Measurements from ENCODE around the gene ASCC2. TPM values are rescaled to one million over a fixed set of nuclear protein-coding genes. Genes with fewer than 3 reads are reported as not detected.

The ASCC2 gene
- total RNA-seq, 1 experiment from 2014 or later: 43.3 TPM

DNA sequence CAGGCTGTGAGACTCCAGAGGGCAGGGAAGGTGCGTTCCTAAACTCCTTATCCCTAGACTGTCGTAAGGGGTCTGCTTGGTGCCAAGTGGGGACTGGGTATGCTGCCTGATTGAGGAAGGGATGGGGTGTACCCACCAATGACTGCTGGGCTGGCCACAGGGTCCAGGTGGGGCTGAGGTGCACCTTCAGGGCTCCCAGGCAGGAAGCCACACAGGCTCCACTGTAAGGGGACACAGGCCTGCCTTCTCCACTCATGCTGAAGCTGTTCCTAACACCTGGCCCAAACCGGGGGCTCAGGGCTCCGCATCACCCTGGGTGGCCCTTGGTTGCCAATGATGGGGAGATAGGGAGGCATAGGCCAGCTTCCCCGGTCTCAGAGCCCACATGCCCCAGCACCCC lies 97.9 kb downstream of the ASCC2 start:
- no peak overlapping the region for H3K27ac ChIP-seq
- no TSS peak for BruUV-seq (replicated peaks)
- DNase-seq: no peak
- H3F3A ChIP-seq (ENCODE audit: insufficient read depth, low read depth): no peaks in the 10 kb centered on the region
- no peaks in the 10 kb centered on the region for H3K9me3 ChIP-seq (ENCODE audit: insufficient read depth, low read depth)
- no peaks in the 10 kb centered on the region for H3K79me2 ChIP-seq (ENCODE audit: low read depth)
- no peak overlapping the region for H3K4me2 ChIP-seq
- no peaks in the 10 kb centered on the region for H3K9me2 ChIP-seq (ENCODE audit: insufficient read depth)
- ChIA-PET CTCF (no interaction called here), POLR2A (ENCODE audit: unreplicated experiment) (no interaction called here)
- H3K36me3 ChIP-seq (ENCODE audit: low read depth): no peaks in the 10 kb centered on the region
- H2AFZ ChIP-seq: no peak overlapping the region
- no peak overlapping the region for H3K4me3 ChIP-seq
- H4K20me1 ChIP-seq (ENCODE audit: insufficient read depth): no peaks in the 10 kb centered on the region
- TF ChIP-seq, protein P1, sequence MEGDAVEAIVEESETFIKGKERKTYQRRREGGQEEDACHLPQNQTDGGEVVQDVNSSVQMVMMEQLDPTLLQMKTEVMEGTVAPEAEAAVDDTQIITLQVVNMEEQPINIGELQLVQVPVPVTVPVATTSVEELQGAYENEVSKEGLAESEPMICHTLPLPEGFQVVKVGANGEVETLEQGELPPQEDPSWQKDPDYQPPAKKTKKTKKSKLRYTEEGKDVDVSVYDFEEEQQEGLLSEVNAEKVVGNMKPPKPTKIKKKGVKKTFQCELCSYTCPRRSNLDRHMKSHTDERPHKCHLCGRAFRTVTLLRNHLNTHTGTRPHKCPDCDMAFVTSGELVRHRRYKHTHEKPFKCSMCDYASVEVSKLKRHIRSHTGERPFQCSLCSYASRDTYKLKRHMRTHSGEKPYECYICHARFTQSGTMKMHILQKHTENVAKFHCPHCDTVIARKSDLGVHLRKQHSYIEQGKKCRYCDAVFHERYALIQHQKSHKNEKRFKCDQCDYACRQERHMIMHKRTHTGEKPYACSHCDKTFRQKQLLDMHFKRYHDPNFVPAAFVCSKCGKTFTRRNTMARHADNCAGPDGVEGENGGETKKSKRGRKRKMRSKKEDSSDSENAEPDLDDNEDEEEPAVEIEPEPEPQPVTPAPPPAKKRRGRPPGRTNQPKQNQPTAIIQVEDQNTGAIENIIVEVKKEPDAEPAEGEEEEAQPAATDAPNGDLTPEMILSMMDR (conservative IDR thresholded peaks at IDR 0.05): no peak
- TF ChIP-seq EZH2 (IDR thresholded peaks at IDR 0.05; ENCODE audit: low read depth): no peak
- H3K4me1 ChIP-seq (replicated peaks; ENCODE audit: insufficient read depth): no peaks in the 10 kb centered on the region
- no peaks in the 10 kb centered on the region for H3K27me3 ChIP-seq (ENCODE audit: insufficient read depth, low read depth)
- intact Hi-C loops (cut with micrococcal nuclease; ENCODE audit: unreplicated experiment): no loop called here

DNA sequence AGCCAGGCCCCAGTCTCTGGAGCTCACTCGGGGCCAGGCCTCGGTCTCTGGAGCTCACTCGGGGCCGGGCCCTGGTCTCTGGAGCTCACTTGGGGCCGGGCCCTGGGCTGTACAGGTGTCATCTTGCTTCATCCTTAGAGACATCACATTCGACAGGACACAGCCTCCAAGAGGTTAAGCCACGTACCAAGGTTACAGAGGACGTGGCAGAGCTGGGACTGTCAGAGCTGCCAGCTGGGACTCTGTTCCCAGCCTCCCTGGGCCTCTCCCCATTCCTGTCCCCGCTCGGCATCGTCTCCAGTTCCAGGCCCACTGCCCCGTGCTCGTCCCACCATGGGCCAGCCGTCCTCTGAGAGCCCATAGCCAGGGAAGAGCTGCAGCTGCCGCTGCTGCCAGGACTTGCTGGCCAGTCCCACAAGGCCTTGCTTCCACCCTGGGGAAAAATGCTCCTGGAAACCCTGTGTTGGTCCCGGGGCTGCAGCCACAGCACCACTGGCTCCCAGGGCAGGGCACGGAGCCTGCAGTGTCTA lies 98.7 kb downstream of the ASCC2 start:
- no peaks in the 10 kb centered on the region for H3K9me3 ChIP-seq (ENCODE audit: insufficient read depth, low read depth)
- intact Hi-C loops (cut with micrococcal nuclease; ENCODE audit: unreplicated experiment): no loop called here
- H3F3A ChIP-seq (ENCODE audit: insufficient read depth, low read depth): no peaks in the 10 kb centered on the region
- no peaks in the 10 kb centered on the region for H3K36me3 ChIP-seq (ENCODE audit: low read depth)
- CTCF ChIA-PET: no interaction called here
- no peak overlapping the region for H3K4me2 ChIP-seq
- H3K4me1 ChIP-seq (replicated peaks; ENCODE audit: insufficient read depth): no peaks in the 10 kb centered on the region
- no peak for DNase-seq
- no peaks in the 10 kb centered on the region for H3K27me3 ChIP-seq (ENCODE audit: insufficient read depth, low read depth)
- no peak overlapping the region for H3K27ac ChIP-seq
- no peaks in the 10 kb centered on the region for H3K9me2 ChIP-seq (ENCODE audit: insufficient read depth)
- H2AFZ ChIP-seq: no peak overlapping the region
- H3K4me3 ChIP-seq: no peak overlapping the region
- no TSS peak for BruUV-seq (replicated peaks)
- POLR2A ChIA-PET (ENCODE audit: unreplicated experiment): no interaction called here
- TF ChIP-seq, protein P1 (conservative IDR thresholded peaks at IDR 0.05): no peak
- TF ChIP-seq EZH2 (IDR thresholded peaks at IDR 0.05; ENCODE audit: low read depth): no peak
- no peaks in the 10 kb centered on the region for H3K79me2 ChIP-seq (ENCODE audit: low read depth)
- H4K20me1 ChIP-seq (ENCODE audit: insufficient read depth): no peaks in the 10 kb centered on the region

Other genes with a start within 250 kb of the ASCC2 start
- gene NF2, start 234.6 kb downstream of the ASCC2 start, total RNA-seq (2021): 58.5 and 73.2 TPM in 2 replicates
- 0.11 TPM in 1 of 2 replicates, not detected in the other for gene CABP7, start 118.3 kb downstream of the ASCC2 start, total RNA-seq (2021)
- 14.2 and 15.5 TPM in 2 replicates for gene ZMAT5, start 71.3 kb downstream of the ASCC2 start, total RNA-seq (2021)
- 85.4 and 103 TPM in 2 replicates for gene UQCR10, start 70.9 kb downstream of the ASCC2 start, total RNA-seq (2021)
- 28.1 and 31.1 TPM in 2 replicates for gene MTMR3, start 44.9 kb upstream of the ASCC2 start, total RNA-seq (2021)
- gene HORMAD2, start 242.2 kb upstream of the ASCC2 start, total RNA-seq (2021): 0.20 TPM in 1 of 2 replicates, not detected in the other

Data from PC-9 (cell line).